T-helper 2 cell (primary cell): ENCODE results near the gene STK38L.

Experiments
- DNase-seq, 5 experiments: peaks; one replicate each; pipeline versions ENCODE4 v3.0.0 to v3.0.0-alpha.2; 2012 to 2022

STK38L gene

GRCh38 chr12:27355979-27356378, 111.9 kb downstream of the STK38L start:
- no peak for DNase-seq

DNA sequence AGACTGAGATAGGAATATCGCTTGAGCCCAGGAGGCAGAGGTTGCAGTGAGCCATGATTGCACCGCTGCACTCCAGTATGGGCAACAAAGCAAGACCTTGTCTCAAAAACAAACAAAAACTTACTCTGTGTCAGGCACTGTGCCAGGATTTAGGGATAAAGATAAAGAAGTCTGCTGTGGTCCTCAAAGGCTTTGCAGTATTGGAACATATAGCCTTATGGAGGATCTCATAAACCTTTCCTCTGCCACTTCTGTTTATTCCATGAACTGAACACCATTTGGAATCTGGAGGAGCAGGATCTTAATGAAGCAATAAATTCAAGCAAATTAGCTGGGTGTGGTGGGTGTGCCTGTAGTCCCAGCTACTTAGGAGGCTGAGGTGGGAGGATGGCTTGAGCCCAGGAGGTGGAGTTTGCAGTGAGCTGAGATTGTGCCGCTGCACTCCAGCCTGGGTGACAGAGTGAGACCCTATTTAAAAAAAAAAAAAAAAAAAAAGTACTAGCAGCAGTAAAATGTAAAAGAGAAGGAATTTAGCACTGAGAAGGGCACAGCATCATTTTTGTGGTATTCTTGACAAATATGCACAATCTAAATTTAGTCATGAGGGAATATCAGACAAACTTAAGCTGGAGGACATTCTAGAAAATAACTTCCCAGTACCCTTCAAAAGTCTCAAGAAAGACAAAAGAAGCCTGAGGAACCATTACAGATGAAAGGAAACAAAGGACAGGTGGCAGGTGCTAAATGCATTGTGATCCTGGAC, 115.7 kb downstream of the STK38L start:
- DNase-seq, result no peak

- DNase-seq, result no peak
Observed at GRCh38 chr12:27361372-27361771, 117.3 kb downstream of the STK38L start.

GRCh38 chr12:27366621-27367020, 122.5 kb downstream of the STK38L start:
- DNase-seq, result no peak

DNA sequence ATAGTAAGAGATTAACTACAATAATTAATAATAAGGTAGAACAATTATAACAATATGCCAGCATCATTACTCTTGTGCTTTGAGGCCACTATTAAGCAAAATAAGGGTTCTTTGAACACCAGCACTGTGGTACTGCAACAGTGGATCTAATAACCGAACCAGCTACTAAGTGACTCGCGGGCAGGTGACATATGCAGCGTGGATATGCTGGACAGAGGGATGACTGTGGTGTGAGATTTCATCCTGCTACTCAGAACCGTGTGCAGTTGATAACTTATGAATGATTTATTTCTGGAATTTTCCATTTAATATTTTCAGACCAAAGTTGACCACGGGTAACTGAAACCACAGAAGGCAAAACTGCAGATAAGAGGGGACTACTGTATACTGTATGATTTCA, 123.0 kb downstream of the STK38L start:
- DNase-seq, result no peak
